Brain microvascular endothelial cell (primary cell): Measurements from ENCODE around the gene THBS2.
"Not testable (repeated sequence)": the region's sequence is repeated elsewhere in the genome, so short reads cannot be mapped to it uniquely, and the experiment has no call there.

Source experiments
- DNase-seq: peaks from one replicate; pipeline ENCODE4 v3.0.0-alpha.2; 2020
- H3K27ac ChIP-seq: fragments of 250-450 bp; sonication (Bioruptor Pico); 2 replicates; pipeline ENCODE4 v1.5.1; 2020; ENCODE audit warnings: mild to moderate bottlenecking, moderate library complexity
- H3K27me3 ChIP-seq: fragments of 250-450 bp; sonication (Bioruptor Pico); replicated peaks from 2 replicates; pipeline ENCODE4 v1.5.1; 2020; ENCODE audit warnings: mild to moderate bottlenecking
- H3K36me3 ChIP-seq: fragments of 250-450 bp; sonication (Bioruptor Pico); replicated peaks from 2 replicates; pipeline ENCODE4 v1.5.1; 2020; ENCODE audit warnings: mild to moderate bottlenecking
- H3K4me3 ChIP-seq: 2 replicates; pipeline ENCODE4 v1.5.1; 2011; ENCODE audit warnings: low read depth, mild to moderate bottlenecking, control low read depth, low read length, moderate library complexity
- in situ Hi-C: cut with HindIII; loops from 2 replicates; pipeline ENCODE4 v1.10.0; 2017; ENCODE audit warnings: low sequenced_read_pairs, low pct_ligation_motif_present
- TF ChIP-seq, protein P1 (sequence below): IDR thresholded peaks from 2 replicates; pipeline ENCODE4 v1.5.1; 2011; ENCODE audit warnings: low read depth, mild to moderate bottlenecking, moderate library complexity, low read length, control low read depth, inconsistent platforms; ENCODE audit errors: missing control alignments

THBS2 gene

GRCh38 chr6:169221264-169221663 is 32.4 kb downstream of the THBS2 start:
- TF ChIP-seq, protein P1, sequence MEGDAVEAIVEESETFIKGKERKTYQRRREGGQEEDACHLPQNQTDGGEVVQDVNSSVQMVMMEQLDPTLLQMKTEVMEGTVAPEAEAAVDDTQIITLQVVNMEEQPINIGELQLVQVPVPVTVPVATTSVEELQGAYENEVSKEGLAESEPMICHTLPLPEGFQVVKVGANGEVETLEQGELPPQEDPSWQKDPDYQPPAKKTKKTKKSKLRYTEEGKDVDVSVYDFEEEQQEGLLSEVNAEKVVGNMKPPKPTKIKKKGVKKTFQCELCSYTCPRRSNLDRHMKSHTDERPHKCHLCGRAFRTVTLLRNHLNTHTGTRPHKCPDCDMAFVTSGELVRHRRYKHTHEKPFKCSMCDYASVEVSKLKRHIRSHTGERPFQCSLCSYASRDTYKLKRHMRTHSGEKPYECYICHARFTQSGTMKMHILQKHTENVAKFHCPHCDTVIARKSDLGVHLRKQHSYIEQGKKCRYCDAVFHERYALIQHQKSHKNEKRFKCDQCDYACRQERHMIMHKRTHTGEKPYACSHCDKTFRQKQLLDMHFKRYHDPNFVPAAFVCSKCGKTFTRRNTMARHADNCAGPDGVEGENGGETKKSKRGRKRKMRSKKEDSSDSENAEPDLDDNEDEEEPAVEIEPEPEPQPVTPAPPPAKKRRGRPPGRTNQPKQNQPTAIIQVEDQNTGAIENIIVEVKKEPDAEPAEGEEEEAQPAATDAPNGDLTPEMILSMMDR, result peak; percentile 3
- Histone ChIP-seq H3K27ac (no peak overlapping the region), H3K4me3 (no peak overlapping the region), H3K27me3 (no peaks in the 10 kb centered on the region), H3K36me3 (peaks cover 86% of the 10 kb centered on the region)
- in situ Hi-C loops, result no loop called here
- no peak for DNase-seq

DNA sequence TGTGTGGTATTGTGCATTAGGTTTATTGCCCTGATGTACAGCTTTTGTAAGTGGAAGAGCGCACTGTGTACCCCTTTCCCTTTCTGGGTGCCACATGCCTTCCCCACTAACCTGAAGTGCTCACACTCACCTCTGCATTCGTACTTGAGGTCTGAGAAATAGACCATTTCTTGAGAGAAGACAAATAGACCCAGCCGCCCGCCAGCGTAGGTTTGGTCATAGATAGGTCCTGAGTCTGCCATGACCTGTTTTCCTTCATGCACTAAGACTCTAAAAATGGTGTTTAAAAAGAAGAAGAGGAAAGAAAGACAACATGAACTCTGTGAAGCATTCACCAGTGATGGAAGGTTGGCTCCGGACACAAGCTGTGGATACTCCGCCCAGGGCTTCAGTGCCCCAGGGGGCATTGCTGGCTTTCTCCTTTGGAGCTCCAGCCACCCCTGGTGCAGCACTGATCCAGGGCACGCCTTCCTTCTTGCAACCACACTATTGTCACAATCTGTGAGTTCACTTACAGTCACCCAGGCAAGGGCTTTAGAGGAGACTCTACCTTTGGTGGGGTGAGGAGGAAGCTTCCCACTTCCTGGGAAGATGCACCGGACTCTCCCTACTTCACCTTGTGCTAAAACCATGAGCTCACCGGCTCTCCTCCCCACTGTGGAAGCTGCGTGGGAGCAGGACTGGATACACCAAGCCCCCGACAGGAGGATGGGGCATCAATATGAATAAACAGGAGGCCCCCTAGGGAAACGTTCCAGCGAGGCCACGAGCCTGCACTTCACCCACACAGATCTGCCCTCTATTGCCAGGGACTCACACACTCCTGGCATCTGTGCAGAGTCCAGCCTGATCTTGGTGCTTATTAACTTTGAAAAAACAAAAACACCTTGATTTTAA is 33.3 kb downstream of the THBS2 start:
- in situ Hi-C loops, result no loop called here
- TF ChIP-seq, protein P1, result no peak
- H3K36me3 ChIP-seq, result peaks cover 87% of the 10 kb centered on the region
- H3K27me3 ChIP-seq, result no peaks in the 10 kb centered on the region
- no peak overlapping the region for H3K27ac ChIP-seq
- no peak for DNase-seq
- no peak overlapping the region for H3K4me3 ChIP-seq

DNA sequence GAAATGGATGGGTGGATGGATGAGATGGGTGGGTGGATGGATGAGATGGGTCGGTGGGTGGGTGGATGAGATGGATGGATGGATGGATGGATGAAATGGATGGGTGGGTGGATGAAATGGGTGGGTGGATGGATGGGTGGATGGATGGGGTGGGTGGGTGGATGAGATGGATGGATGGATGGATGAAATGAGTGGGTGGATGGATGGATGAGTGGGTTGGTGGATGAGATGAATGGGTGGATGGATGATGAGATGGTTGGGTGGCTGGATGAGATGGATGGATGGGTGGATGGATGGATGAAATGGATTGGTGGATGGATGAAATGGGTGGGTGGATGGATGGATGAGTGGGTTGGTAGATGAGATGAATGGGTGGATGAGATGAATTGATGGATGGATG is 35.7 kb downstream of the THBS2 start:
- H3K36me3 ChIP-seq, result peaks cover 66% of the 10 kb centered on the region
- in situ Hi-C loops, result no loop called here
- TF ChIP-seq, protein P1, result no peak
- H3K27ac ChIP-seq, result no peak overlapping the region
- no peak overlapping the region for H3K4me3 ChIP-seq
- H3K27me3 ChIP-seq, result no peaks in the 10 kb centered on the region
- no peak for DNase-seq

GRCh38 chr6:169216830-169217229 is 36.8 kb downstream of the THBS2 start:
- Histone ChIP-seq H3K4me3 (no peak overlapping the region), H3K27me3 (no peaks in the 10 kb centered on the region), H3K27ac (no peak overlapping the region), H3K36me3 (peaks cover 57% of the 10 kb centered on the region)
- TF ChIP-seq, protein P1, result no peak
- no peak for DNase-seq
- in situ Hi-C loops, result no loop called here

DNA sequence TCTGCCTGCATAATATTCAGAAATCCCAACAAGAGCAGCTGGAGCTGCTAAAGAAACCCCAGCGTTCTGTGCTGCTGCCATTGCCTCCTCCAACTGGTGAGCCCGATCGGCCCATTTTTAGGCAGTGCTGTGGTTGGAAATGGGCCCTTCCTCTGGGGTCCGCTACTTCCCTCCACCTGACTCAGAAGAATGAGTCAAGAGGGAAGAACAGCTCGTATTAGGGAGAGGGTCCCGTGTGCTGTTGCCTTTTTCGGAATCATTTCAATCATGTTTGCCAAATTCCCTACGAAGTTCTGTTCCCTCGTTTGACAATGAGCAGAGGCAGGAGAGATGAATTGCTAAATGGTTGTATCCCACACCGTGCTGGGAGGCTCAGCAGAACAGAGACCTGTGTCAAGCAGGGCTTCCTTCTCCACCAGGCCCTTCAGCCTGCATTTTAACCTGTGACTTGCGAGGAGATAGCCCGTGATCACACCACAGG is 38.4 kb downstream of the THBS2 start:
- Histone ChIP-seq H3K36me3 (peaks cover 41% of the 10 kb centered on the region), H3K4me3 (no peak overlapping the region), H3K27me3 (no peaks in the 10 kb centered on the region), H3K27ac (peak overlapping the region; percentile 81)
- TF ChIP-seq, protein P1, result no peak
- in situ Hi-C loops, result no loop called here
- no peak for DNase-seq

GRCh38 chr6:169214789-169215188 is 38.9 kb downstream of the THBS2 start:
- H3K27me3 ChIP-seq, H3K4me3 ChIP-seq, in situ Hi-C loops: not testable (repeated sequence)
- peak; percentile 93 for DNase-seq
- peak overlapping the region; percentile 81 for H3K27ac ChIP-seq
- H3K36me3 ChIP-seq, result peaks cover 37% of the 10 kb centered on the region
